Liver (tissue), 9 donors: ENCODE measurements around the gene SRRM2. TPM values are rescaled to one million over a fixed set of nuclear protein-coding genes. Genes with fewer than 3 reads are reported as not detected.

Source experiments
- DNase-seq: peaks from one replicate; pipeline ENCODE4 v3.0.0-alpha.2; 2017; ENCODE audit warnings: low spot score
- H3K27ac ChIP-seq, 2 donors: one replicate each; pipeline ENCODE4 v1.7.0; 2013; ENCODE audit warnings: inconsistent platforms in 2 of 2, low read length in 2 of 2, control low read depth in 1 of 2, low read depth in 1 of 2, mild to moderate bottlenecking in 1 of 2
- H3K27me3 ChIP-seq, 4 donors: one replicate each; pipeline versions ENCODE4 v1.6.1 to v1.7.0; 2013; ENCODE audit warnings: low read length in 3 of 4, inconsistent platforms in 1 of 4, mild to moderate bottlenecking in 1 of 4, moderate library complexity in 1 of 4; ENCODE audit not compliant: control insufficient read depth in 4 of 4, insufficient read depth in 4 of 4
- H3K36me3 ChIP-seq, 4 donors: one replicate each; pipeline versions ENCODE4 v1.6.1 to v1.7.0; 2013; ENCODE audit warnings: low read length in 3 of 4, mild to moderate bottlenecking in 3 of 4, low read depth in 1 of 4, moderate library complexity in 1 of 4; ENCODE audit not compliant: control insufficient read depth in 4 of 4, insufficient read depth in 3 of 4
- H3K4me1 ChIP-seq, 4 donors: one replicate each; pipeline versions ENCODE4 v1.6.1 to v1.7.0; 2013; ENCODE audit warnings: low read length in 3 of 4, mild to moderate bottlenecking in 3 of 4, moderate library complexity in 1 of 4; ENCODE audit not compliant: control insufficient read depth in 4 of 4, insufficient read depth in 4 of 4
- H3K4me3 ChIP-seq, 3 donors: one replicate each; pipeline versions ENCODE4 v1.6.1 to v1.7.0; 2013; ENCODE audit warnings: low read length in 3 of 3, control low read depth in 1 of 3, low read depth in 1 of 3, mild to moderate bottlenecking in 1 of 3
- H3K9ac ChIP-seq, 2 donors: one replicate each; pipeline ENCODE4 v1.7.0; 2013; ENCODE audit warnings: low read length in 2 of 2, mild to moderate bottlenecking in 2 of 2, moderate library complexity in 2 of 2, control low read depth in 1 of 2, low read depth in 1 of 2
- H3K9me3 ChIP-seq, 4 donors: one replicate each; pipeline versions ENCODE4 v1.6.1 to v1.7.0; 2013; ENCODE audit warnings: low read length in 3 of 4; ENCODE audit not compliant: control insufficient read depth in 4 of 4
- FOXA1 ChIP-seq: IDR thresholded peaks from 2 replicates; pipeline ENCODE4 v1.6.1; 2016; ENCODE audit warnings: antibody characterized with exemption
- FOXA2 ChIP-seq: IDR thresholded peaks from 2 replicates; pipeline ENCODE4 v1.6.1; 2016; ENCODE audit warnings: antibody characterized with exemption
- GABPA ChIP-seq, 2 donors: IDR thresholded peaks in 1 of 2; conservative IDR thresholded peaks in 1 of 2; 2 replicates each; pipeline ENCODE4 v1.6.1; 2016; ENCODE audit warnings: antibody characterized with exemption in 2 of 2, mild to moderate bottlenecking in 1 of 2, moderate library complexity in 1 of 2
- HNF4A ChIP-seq, 2 donors: conservative IDR thresholded peaks; 2 replicates each; pipeline ENCODE4 v1.6.1; 2016; ENCODE audit warnings: antibody characterized with exemption in 2 of 2, mild to moderate bottlenecking in 2 of 2
- HNF4G ChIP-seq: IDR thresholded peaks from 2 replicates; pipeline ENCODE4 v1.6.1; 2016; ENCODE audit warnings: antibody characterized with exemption
- JUND ChIP-seq, 2 donors: IDR thresholded peaks; 2 replicates each; pipeline ENCODE4 v1.6.1; 2016; ENCODE audit warnings: antibody characterized with exemption in 2 of 2
- NR2F2 ChIP-seq: IDR thresholded peaks from 2 replicates; pipeline ENCODE4 v1.6.1; 2016; ENCODE audit warnings: antibody characterized with exemption
- RAD21 ChIP-seq, 2 donors: IDR thresholded peaks; 2 replicates each; pipeline ENCODE4 v1.6.1; 2016; ENCODE audit warnings: antibody characterized with exemption in 2 of 2, mild to moderate bottlenecking in 2 of 2
- RXRA ChIP-seq, 2 donors: IDR thresholded peaks; 2 replicates each; pipeline ENCODE4 v1.6.1; 2017 to 2018; ENCODE audit warnings: antibody characterized with exemption in 2 of 2, mild to moderate bottlenecking in 1 of 2
- SP1 ChIP-seq: IDR thresholded peaks from 2 replicates; pipeline ENCODE4 v1.6.1; 2018; ENCODE audit warnings: antibody characterized with exemption, mild to moderate bottlenecking
- TAF1 ChIP-seq: conservative IDR thresholded peaks from 2 replicates; pipeline ENCODE4 v1.6.1; 2016; ENCODE audit warnings: antibody characterized with exemption, mild to moderate bottlenecking
- YY1 ChIP-seq: IDR thresholded peaks from 2 replicates; pipeline ENCODE4 v1.6.1; 2016; ENCODE audit warnings: antibody characterized with exemption, mild to moderate bottlenecking
- WGBS: extraction: QIAGEN DNeasy Blood & Tissue Kit; methylation state at CpG from one replicate; pipeline ENCODE4 v1.1.7; 2013; 5-methylcytosine and 5-hydroxymethylcytosine counted together
- polyA plus RNA-seq, 2 donors: library from polyadenylated mRNA; stranded (reverse) in 1 of 2; unstranded in 1 of 2; fragments of 200-250 nt in 1 of 2; fragments of >200 nt in 1 of 2; fragmentation: Nextera tagmentation in 1 of 2; extraction: Ambion mirVana in 1 of 2; gene quantifications; one replicate each; pipeline versions ENCODE4 v1.2.1 to v1.2.3, GENCODE V29; 2013 to 2015
- total RNA-seq, 2 donors: library from RNA; depleted of rRNA; stranded (reverse); fragments of >200 nt; gene quantifications; one replicate each; pipeline ENCODE4 v1.2.3, GENCODE V29; 2014
- TF ChIP-seq, protein P1 (sequence below): IDR thresholded peaks from 2 replicates; pipeline ENCODE4 v1.6.1; 2016; ENCODE audit warnings: antibody characterized with exemption
- TF ChIP-seq, protein P2 (sequence below): IDR thresholded peaks from 2 replicates; pipeline ENCODE4 v1.6.1; 2016; ENCODE audit warnings: antibody characterized with exemption
- TF ChIP-seq, protein P3 (sequence below): IDR thresholded peaks from 2 replicates; pipeline ENCODE4 v1.6.1; 2016; ENCODE audit warnings: antibody characterized with exemption, mild to moderate bottlenecking
- TF ChIP-seq, protein P4 (sequence below): fragments of 150-350 bp; IDR thresholded peaks from 2 replicates; pipeline ENCODE4 v1.5.1; 2017; ENCODE audit warnings: improper control_type of control experiment, low read depth, low read length; ENCODE audit not compliant: missing input control
- TF ChIP-seq, protein P5 (sequence below): IDR thresholded peaks from 2 replicates; pipeline ENCODE4 v1.6.1; 2016; ENCODE audit warnings: antibody characterized with exemption
- donor health status: healthy.
- donor health status: healthy.
- donor health status: healthy.
- donor health status: healthy.
- donor health status: healthy.

Gene SRRM2
- total and polyA plus RNA-seq, 4 donors, result 84.8 to 199 (median 133) TPM

DNA sequence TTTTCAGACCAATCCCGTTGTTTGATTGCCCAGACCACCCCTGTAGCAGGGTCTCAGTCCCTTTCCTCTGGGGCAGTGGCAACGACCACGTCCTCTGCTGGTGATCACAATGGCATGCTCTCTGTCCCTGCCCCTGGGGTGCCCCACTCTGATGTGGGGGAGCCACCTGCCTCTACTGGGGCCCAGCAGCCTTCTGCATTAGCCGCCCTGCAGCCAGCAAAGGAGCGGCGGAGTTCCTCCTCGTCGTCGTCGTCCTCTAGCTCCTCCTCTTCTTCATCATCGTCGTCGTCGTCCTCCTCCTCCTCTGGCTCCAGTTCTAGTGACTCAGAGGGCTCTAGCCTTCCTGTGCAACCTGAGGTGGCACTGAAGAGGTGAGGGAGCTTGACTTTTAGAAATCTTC lies 15.5 kb downstream of the SRRM2 start:
- Histone ChIP-seq H3K4me3 (no peak overlapping the region), H3K9ac (no peak overlapping the region), H3K4me1 (peaks cover 0 to 4% (median under 1%) of the 10 kb centered on the region in 4 donors), H3K27ac (no peak overlapping the region), H3K36me3 (peaks cover 48 to 95% (median 75%) of the 10 kb centered on the region in 4 donors), H3K27me3 (no peaks in the 10 kb centered on the region), H3K9me3 (no peaks in the 10 kb centered on the region)
- no peak for DNase-seq
- TF ChIP-seq, protein P1, sequence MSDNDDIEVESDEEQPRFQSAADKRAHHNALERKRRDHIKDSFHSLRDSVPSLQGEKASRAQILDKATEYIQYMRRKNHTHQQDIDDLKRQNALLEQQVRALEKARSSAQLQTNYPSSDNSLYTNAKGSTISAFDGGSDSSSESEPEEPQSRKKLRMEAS, result no peak
- TF ChIP-seq, protein P2, sequence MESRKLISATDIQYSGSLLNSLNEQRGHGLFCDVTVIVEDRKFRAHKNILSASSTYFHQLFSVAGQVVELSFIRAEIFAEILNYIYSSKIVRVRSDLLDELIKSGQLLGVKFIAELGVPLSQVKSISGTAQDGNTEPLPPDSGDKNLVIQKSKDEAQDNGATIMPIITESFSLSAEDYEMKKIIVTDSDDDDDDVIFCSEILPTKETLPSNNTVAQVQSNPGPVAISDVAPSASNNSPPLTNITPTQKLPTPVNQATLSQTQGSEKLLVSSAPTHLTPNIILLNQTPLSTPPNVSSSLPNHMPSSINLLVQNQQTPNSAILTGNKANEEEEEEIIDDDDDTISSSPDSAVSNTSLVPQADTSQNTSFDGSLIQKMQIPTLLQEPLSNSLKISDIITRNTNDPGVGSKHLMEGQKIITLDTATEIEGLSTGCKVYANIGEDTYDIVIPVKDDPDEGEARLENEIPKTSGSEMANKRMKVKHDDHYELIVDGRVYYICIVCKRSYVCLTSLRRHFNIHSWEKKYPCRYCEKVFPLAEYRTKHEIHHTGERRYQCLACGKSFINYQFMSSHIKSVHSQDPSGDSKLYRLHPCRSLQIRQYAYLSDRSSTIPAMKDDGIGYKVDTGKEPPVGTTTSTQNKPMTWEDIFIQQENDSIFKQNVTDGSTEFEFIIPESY, result no peak
- TF ChIP-seq JUND (IDR thresholded peaks at IDR 0.05) (no peak), NR2F2 (no peak), RXRA (IDR thresholded peaks at IDR 0.05) (no peak), RAD21 (IDR thresholded peaks at IDR 0.05) (no peak), GABPA (IDR thresholded peaks at IDR 0.05 in 1 of 2, conservative IDR thresholded peaks at IDR 0.05 in 1 of 2) (no peak), FOXA2 (no peak)
- TF ChIP-seq, protein P3, sequence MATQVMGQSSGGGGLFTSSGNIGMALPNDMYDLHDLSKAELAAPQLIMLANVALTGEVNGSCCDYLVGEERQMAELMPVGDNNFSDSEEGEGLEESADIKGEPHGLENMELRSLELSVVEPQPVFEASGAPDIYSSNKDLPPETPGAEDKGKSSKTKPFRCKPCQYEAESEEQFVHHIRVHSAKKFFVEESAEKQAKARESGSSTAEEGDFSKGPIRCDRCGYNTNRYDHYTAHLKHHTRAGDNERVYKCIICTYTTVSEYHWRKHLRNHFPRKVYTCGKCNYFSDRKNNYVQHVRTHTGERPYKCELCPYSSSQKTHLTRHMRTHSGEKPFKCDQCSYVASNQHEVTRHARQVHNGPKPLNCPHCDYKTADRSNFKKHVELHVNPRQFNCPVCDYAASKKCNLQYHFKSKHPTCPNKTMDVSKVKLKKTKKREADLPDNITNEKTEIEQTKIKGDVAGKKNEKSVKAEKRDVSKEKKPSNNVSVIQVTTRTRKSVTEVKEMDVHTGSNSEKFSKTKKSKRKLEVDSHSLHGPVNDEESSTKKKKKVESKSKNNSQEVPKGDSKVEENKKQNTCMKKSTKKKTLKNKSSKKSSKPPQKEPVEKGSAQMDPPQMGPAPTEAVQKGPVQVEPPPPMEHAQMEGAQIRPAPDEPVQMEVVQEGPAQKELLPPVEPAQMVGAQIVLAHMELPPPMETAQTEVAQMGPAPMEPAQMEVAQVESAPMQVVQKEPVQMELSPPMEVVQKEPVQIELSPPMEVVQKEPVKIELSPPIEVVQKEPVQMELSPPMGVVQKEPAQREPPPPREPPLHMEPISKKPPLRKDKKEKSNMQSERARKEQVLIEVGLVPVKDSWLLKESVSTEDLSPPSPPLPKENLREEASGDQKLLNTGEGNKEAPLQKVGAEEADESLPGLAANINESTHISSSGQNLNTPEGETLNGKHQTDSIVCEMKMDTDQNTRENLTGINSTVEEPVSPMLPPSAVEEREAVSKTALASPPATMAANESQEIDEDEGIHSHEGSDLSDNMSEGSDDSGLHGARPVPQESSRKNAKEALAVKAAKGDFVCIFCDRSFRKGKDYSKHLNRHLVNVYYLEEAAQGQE, result no peak
- TF ChIP-seq, protein P4, sequence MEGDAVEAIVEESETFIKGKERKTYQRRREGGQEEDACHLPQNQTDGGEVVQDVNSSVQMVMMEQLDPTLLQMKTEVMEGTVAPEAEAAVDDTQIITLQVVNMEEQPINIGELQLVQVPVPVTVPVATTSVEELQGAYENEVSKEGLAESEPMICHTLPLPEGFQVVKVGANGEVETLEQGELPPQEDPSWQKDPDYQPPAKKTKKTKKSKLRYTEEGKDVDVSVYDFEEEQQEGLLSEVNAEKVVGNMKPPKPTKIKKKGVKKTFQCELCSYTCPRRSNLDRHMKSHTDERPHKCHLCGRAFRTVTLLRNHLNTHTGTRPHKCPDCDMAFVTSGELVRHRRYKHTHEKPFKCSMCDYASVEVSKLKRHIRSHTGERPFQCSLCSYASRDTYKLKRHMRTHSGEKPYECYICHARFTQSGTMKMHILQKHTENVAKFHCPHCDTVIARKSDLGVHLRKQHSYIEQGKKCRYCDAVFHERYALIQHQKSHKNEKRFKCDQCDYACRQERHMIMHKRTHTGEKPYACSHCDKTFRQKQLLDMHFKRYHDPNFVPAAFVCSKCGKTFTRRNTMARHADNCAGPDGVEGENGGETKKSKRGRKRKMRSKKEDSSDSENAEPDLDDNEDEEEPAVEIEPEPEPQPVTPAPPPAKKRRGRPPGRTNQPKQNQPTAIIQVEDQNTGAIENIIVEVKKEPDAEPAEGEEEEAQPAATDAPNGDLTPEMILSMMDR, result no peak
- WGBS, result 83% methylated on average over 14 of the region's 14 CpGs

DNA sequence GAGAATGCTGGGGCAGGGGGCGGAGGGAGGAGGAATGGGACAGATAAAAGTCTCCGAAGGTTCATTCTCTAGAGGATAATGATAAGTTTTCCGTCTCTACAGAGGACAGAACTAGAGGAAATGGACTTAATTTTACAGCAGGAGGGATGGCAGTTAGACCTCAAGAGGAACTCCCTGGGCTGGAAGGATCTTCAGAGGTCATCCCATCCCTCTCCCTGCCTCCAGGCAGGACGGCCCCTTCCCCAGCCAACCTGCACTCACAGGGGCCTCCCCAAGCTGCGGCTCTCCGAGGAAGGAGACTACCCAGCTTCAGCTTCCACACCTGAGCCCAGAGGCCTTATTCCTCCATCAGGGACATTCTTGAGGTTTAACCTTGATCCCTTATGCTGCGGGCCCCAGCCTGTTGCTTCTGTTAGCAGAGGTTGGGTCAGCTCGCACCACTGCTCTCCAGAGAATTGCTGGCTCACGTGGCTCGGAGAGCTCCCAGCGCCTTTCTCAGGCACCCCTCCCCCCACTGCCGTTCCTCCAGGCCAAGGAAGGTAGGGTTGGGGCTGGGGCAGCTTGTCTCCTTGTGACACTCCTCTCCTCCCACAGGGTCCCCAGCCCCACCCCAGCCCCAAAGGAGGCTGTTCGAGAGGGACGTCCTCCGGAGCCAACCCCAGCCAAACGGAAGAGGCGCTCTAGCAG lies 16.1 kb downstream of the SRRM2 start:
- 89% methylated on average over 17 of the region's 17 CpGs for WGBS
- TF ChIP-seq, protein P5, sequence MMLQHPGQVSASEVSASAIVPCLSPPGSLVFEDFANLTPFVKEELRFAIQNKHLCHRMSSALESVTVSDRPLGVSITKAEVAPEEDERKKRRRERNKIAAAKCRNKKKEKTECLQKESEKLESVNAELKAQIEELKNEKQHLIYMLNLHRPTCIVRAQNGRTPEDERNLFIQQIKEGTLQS, result no peak
- no peak for TF ChIP-seq HNF4G
- TF ChIP-seq FOXA1, result no peak
- no peak for TF ChIP-seq JUND (IDR thresholded peaks at IDR 0.05)
- TF ChIP-seq, protein P3, result no peak
- no peak for TF ChIP-seq RXRA (IDR thresholded peaks at IDR 0.05)
- TF ChIP-seq TAF1, result no peak
- TF ChIP-seq HNF4A (conservative IDR thresholded peaks at IDR 0.05), result no peak
- TF ChIP-seq NR2F2, result no peak
- no peak for TF ChIP-seq RAD21 (IDR thresholded peaks at IDR 0.05)
- no peak for TF ChIP-seq YY1
- TF ChIP-seq, protein P1, result no peak
- no peak for TF ChIP-seq SP1

More for the DNA sequence above, 16.1 kb downstream of the SRRM2 start:
- no peak for DNase-seq
- H3K27me3 ChIP-seq, result no peaks in the 10 kb centered on the region
- H3K9me3 ChIP-seq, result no peaks in the 10 kb centered on the region
- no peak overlapping the region for H3K9ac ChIP-seq
- peaks cover 0 to 2% (median 0%) of the 10 kb centered on the region in 4 donors for H3K4me1 ChIP-seq
- no peak overlapping the region for H3K4me3 ChIP-seq
- no peak overlapping the region for H3K27ac ChIP-seq
- peaks cover 46 to 94% (median 69%) of the 10 kb centered on the region in 4 donors for H3K36me3 ChIP-seq
